Natural killer cell (primary cell): ENCODE results near the gene SLC25A23. TPM values are rescaled to one million over a fixed set of nuclear protein-coding genes. Genes with fewer than 3 reads are reported as not detected.
"Not testable (repeated sequence)": the region's sequence is repeated elsewhere in the genome, so short reads cannot be mapped to it uniquely, and the experiment has no call there.

Source experiments
- ATAC-seq, 3 donors: fragments of 150-1000 bp in 2 of 3; fragments of 200-7000 bp in 1 of 3; cut with Tn5 transposase; 1 replicate in 1 of 3; 2 replicates in 2 of 3; pipeline ENCODE4 v1.10.0; 2021; ENCODE audit warnings: mild to moderate bottlenecking in 2 of 3, moderate library complexity in 2 of 3
- DNase-seq, 2 donors: peaks; one replicate each; pipeline versions ENCODE4 v3.0.0 to v3.0.0-alpha.2; 2013 to 2021; ENCODE audit warnings: mixed read lengths in 1 of 2
- H3K27ac ChIP-seq: one replicate; pipeline ENCODE4 v1.5.1; 2013; ENCODE audit warnings: mild to moderate bottlenecking, low read length
- H3K27me3 ChIP-seq: one replicate; pipeline ENCODE4 v1.6.1; 2013; ENCODE audit warnings: low read length; ENCODE audit not compliant: control insufficient read depth, insufficient read depth
- H3K36me3 ChIP-seq: one replicate; pipeline ENCODE4 v1.6.1; 2013; ENCODE audit warnings: low read length; ENCODE audit not compliant: control insufficient read depth, insufficient read depth
- H3K4me1 ChIP-seq: one replicate; pipeline ENCODE4 v1.6.1; 2013; ENCODE audit warnings: low read length; ENCODE audit not compliant: control insufficient read depth, insufficient read depth
- H3K4me3 ChIP-seq: one replicate; pipeline ENCODE4 v1.5.1; 2013; ENCODE audit warnings: low read length
- H3K9me3 ChIP-seq: one replicate; pipeline ENCODE4 v1.6.1; 2013; ENCODE audit warnings: low read length; ENCODE audit not compliant: control insufficient read depth, insufficient read depth
- H3K27ac Mint-ChIP-seq, 2 donors: one replicate each; pipeline ENCODE4 v1.8.0; 2022; ENCODE audit warnings: mild to moderate bottlenecking in 2 of 2, mixed read lengths in 2 of 2, moderate library complexity in 1 of 2
- H3K27me3 Mint-ChIP-seq, 2 donors: one replicate each; pipeline ENCODE4 v1.8.0; 2022; ENCODE audit warnings: low read depth in 2 of 2, mixed read lengths in 2 of 2
- H3K36me3 Mint-ChIP-seq: one replicate; pipeline ENCODE4 v1.8.0; 2022; ENCODE audit warnings: mixed read lengths
- H3K4me1 Mint-ChIP-seq, 2 donors: one replicate each; pipeline ENCODE4 v1.8.0; 2022; ENCODE audit warnings: mixed read lengths in 2 of 2
- H3K4me3 Mint-ChIP-seq: one replicate; pipeline ENCODE4 v1.8.0; 2022; ENCODE audit warnings: mild to moderate bottlenecking, moderate library complexity, mixed read lengths
- H3K9me3 Mint-ChIP-seq, 2 donors: one replicate each; pipeline ENCODE4 v1.8.0; 2022; ENCODE audit warnings: mixed read lengths in 2 of 2
- WGBS: methylation state at CpG from one replicate; pipeline ENCODE4 v1.1.7; 2013; ENCODE audit warnings: missing lambda C conversion rate; ENCODE audit not compliant: insufficient coverage; 5-methylcytosine and 5-hydroxymethylcytosine counted together
- intact Hi-C: fragments of 100-400 bp; cut with micrococcal nuclease; formaldehyde crosslinking; loops from one replicate; pipeline ENCODE4 v1.14.2; 2022
- total RNA-seq, 4 donors: library from RNA; stranded (reverse); fragments of 120-200 nt in 1 of 4; gene quantifications; one replicate each; pipeline versions ENCODE4 v1.2.3 to v1.2.4, GENCODE V29; 2013 to 2022
- TF ChIP-seq, protein P1 (sequence below): fragments of 200-600 bp; IDR thresholded peaks from one replicate; pipeline ENCODE4 v1.8.0; 2022; ENCODE audit warnings: antibody characterized with exemption

SLC25A23 gene
- total RNA-seq, result 10 to 100 TPM in 1 of 3 donors, 1 to 10 TPM in 2; 7.8 to 10.5 (median 8.7) TPM
- total RNA-seq (2013), result 4.8 TPM

DNA sequence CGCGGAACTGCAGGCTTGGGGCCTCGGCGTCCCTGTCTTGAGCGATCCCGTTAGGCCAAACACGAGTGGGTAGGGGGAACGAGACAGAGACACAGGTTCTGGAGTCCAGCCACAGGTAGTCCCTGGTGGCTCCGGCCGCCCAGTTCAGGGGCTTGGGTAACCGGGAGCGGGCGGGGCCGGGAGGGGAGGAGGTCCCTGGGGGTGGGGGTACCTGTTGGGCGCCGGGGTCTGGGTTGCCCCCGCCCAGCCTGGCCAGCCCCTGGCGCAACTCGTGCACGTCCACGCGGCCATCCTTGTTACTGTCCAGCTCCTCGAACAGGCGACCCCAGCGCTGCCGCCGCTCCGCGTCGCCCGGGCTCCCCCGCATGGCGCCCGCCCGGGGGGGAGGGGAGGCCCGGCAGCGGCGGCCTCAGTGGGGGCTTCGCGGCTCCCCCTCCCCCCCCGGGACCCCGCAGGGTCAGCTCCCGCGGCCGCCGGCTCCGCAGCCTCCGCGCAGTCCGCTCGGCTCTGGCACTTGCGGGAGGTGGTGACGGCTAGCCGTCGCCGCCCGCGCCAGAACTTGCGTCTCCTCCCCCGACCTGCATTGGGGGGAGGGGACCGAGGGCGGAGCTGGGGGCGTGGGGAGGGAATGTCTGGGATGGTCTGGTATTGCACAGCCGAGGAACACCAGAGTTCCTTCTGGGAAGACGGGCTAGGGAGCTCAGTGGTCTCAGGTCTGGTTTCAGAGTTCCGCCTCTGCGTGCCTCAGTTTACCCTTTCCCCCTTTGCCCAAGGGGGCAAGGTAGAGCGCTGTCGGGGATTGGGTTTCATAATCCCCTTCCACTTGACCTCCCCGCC is at the start of gene SLC25A23:
TSS of gene SLC25A23 (minus strand) at position 531 of the 837 bp plus-strand sequence. CDS start at position 367, 164 bp downstream.
- H3K4me1 Mint-ChIP-seq, result peaks cover 18 to 26% of the 10 kb centered on the region in 2 donors
- ATAC-seq (peak; percentile 27 to 35 (median 33)), DNase-seq (peak; percentile 46 to 76)
- peak within 1 kb of the TSS; percentile 81 for H3K27ac ChIP-seq
- H3K27ac Mint-ChIP-seq, result peak within 1 kb of the TSS; percentile 91 to 95
- 7% methylated on average over 70 of the region's 70 CpGs for WGBS
- H3K36me3 Mint-ChIP-seq, result no peaks in the 10 kb centered on the region
- no peaks in the 10 kb centered on the region for H3K36me3 ChIP-seq
- peaks cover 3% of the 10 kb centered on the region for H3K9me3 ChIP-seq
- peak within 1 kb of the TSS; percentile 99 for H3K4me3 Mint-ChIP-seq
- H3K9me3 Mint-ChIP-seq, result no peaks in the 10 kb centered on the region
- TF ChIP-seq, protein P1, sequence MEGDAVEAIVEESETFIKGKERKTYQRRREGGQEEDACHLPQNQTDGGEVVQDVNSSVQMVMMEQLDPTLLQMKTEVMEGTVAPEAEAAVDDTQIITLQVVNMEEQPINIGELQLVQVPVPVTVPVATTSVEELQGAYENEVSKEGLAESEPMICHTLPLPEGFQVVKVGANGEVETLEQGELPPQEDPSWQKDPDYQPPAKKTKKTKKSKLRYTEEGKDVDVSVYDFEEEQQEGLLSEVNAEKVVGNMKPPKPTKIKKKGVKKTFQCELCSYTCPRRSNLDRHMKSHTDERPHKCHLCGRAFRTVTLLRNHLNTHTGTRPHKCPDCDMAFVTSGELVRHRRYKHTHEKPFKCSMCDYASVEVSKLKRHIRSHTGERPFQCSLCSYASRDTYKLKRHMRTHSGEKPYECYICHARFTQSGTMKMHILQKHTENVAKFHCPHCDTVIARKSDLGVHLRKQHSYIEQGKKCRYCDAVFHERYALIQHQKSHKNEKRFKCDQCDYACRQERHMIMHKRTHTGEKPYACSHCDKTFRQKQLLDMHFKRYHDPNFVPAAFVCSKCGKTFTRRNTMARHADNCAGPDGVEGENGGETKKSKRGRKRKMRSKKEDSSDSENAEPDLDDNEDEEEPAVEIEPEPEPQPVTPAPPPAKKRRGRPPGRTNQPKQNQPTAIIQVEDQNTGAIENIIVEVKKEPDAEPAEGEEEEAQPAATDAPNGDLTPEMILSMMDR, result no peak
- H3K4me3 ChIP-seq, result peak within 1 kb of the TSS; percentile 71
- peaks cover 28% of the 10 kb centered on the region for H3K4me1 ChIP-seq
- H3K27me3 ChIP-seq, result peaks cover 6% of the 10 kb centered on the region
- intact Hi-C loops, result loop anchor here (1.0 to 2.0 kb wide), 3 partner anchors 21 to 404 kb away; partner anchors contain the start of gene DENND1C
- H3K27me3 Mint-ChIP-seq, result peaks cover 0 to 3% of the 10 kb centered on the region in 2 donors

DNA sequence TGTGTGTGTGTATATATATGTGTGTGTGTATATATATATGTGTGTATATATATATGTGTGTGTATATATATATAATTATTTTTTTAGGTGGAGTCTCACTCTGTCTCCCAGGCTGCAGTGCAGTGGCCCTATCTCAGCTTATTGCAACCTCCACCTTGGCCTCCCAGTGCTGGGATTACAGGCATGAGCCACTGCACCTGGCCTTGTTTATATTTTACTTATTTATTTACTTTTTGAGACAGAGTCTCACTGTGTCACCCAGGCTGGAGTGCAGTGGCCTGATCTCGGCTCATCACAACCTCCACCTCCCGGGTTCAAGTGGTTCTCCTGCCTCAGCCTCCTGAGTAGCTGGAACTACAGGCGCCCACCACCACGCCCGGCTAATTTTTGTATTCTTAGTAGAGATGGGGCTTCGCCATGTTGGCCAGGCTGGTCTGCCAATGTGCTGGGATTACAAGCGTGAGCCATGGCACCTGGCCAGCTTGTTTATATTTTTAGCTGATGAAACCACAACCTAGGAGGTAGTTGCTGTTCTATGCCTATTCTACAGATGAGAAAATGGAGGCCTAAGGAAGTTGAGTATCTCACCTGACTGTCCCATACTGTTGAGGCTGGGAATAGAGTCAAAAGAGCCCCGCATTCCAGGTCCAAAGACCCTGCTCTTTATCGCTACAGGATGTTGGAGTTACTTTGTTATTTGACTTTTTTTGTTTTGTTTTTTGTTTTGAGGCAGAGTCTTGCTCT is 48.6 kb upstream of the SLC25A23 start:
- WGBS, result 88% methylated on average over 9 of the region's 9 CpGs
- H3K4me3 Mint-ChIP-seq, H3K36me3 ChIP-seq, H3K4me3 ChIP-seq, H3K36me3 Mint-ChIP-seq, H3K9me3 ChIP-seq, H3K27ac ChIP-seq, H3K9me3 Mint-ChIP-seq, H3K27me3 ChIP-seq, H3K4me1 Mint-ChIP-seq, DNase-seq, H3K27me3 Mint-ChIP-seq, ATAC-seq, H3K27ac Mint-ChIP-seq, intact Hi-C loops, H3K4me1 ChIP-seq: not testable (repeated sequence)

- H3K9me3 ChIP-seq, result no peaks in the 10 kb centered on the region
- Mint-ChIP-seq H3K4me1 (peaks cover 0 to 16% of the 10 kb centered on the region in 2 donors), H3K9me3 (no peaks in the 10 kb centered on the region), H3K27ac (no peak overlapping the region), H3K4me3 (peak overlapping the region; percentile 53), H3K27me3 (peaks cover 0 to 26% of the 10 kb centered on the region in 2 donors), H3K36me3 (no peaks in the 10 kb centered on the region)
- H3K36me3 ChIP-seq, result no peaks in the 10 kb centered on the region
- DNase-seq (no peak), ATAC-seq (no peak)
- peaks cover 21% of the 10 kb centered on the region for H3K4me1 ChIP-seq
- 91% methylated on average over 8 of the region's 9 CpGs for WGBS
- H3K4me3 ChIP-seq, result no peak overlapping the region
- no peak overlapping the region for H3K27ac ChIP-seq
- peaks cover 16% of the 10 kb centered on the region for H3K27me3 ChIP-seq
- TF ChIP-seq, protein P1, result no peak
- intact Hi-C loops, result no loop called here
Observed at GRCh38 chr19:6503407-6504201, 44.0 kb upstream of the SLC25A23 start.
